Pancreas (tissue), 10 donors: ENCODE data around the gene FAM241B. TPM values are rescaled to one million over a fixed set of nuclear protein-coding genes. Genes with fewer than 3 reads are reported as not detected.

Source experiments
- ATAC-seq, 4 donors: fragments of 200-7000 bp; cut with Tn5 transposase; one replicate each; pipeline versions ENCODE4 v1.8.0 to v1.9.1; 2020; ENCODE audit warnings: mild to moderate bottlenecking in 4 of 4, moderate library complexity in 4 of 4
- DNase-seq, 6 donors: peaks; one replicate each; pipeline ENCODE4 v3.0.0-alpha.2; 2020
- FAIRE-seq: peaks from 2 replicates; lab custom pipeline; 2012; peaks lifted over from hg19 to GRCh38; lab: Jason Lieb, UNC
- H3K27ac ChIP-seq, 4 donors: fragments of 200-600 bp; sonication (generic); 1 replicate in 3 of 4; 2 replicates in 1 of 4; pipeline versions ENCODE4 v1.5.0 to v1.8.0; 2020
- H3K27me3 ChIP-seq, 4 donors: fragments of 200-600 bp; one replicate each; pipeline ENCODE4 v1.8.0; 2021
- H3K36me3 ChIP-seq, 3 donors: fragments of 200-600 bp; sonication (generic) in 1 of 3; one replicate each; pipeline versions ENCODE4 v1.5.0 to v1.8.0; 2020 to 2021
- H3K4me1 ChIP-seq, 3 donors: fragments of 200-600 bp; one replicate each; pipeline ENCODE4 v1.8.0; 2021
- H3K4me3 ChIP-seq, 4 donors: fragments of 200-600 bp; sonication (generic) in 2 of 4; one replicate each; pipeline versions ENCODE4 v1.5.0 to v1.8.0; 2020 to 2021
- H3K9me3 ChIP-seq, 4 donors: fragments of 200-600 bp; one replicate each; pipeline ENCODE4 v1.8.0; 2021
- CTCF ChIP-seq, 4 donors: fragments of 200-600 bp; sonication (generic) in 3 of 4; IDR thresholded peaks; one replicate each; pipeline versions ENCODE4 v1.5.0 to v1.8.0; 2021; ENCODE audit warnings: antibody characterized with exemption in 4 of 4
- WGBS, 2 donors: extraction: QIAGEN DNeasy Blood & Tissue Kit; methylation state at CpG; one replicate each; pipeline ENCODE4 v1.1.7; 2013; 5-methylcytosine and 5-hydroxymethylcytosine counted together
- intact Hi-C, 3 donors: fragments of 100-400 bp; cut with DNase I; formaldehyde crosslinking; loops; one replicate each; pipeline versions ENCODE4 v1.11.1 to v1.14.2; 2022
- polyA plus RNA-seq, 2 donors: library from polyadenylated mRNA; stranded (reverse); fragments of 200-250 nt; gene quantifications; one replicate each; pipeline ENCODE4 v1.2.3, GENCODE V29; 2013
- total RNA-seq, 6 donors: library from RNA; stranded (reverse); fragmentation: NEBNext Ultra II Directional in 4 of 6; extraction: Animal tissue kit (Norgen Biotek cat#: 25700) in 4 of 6; gene quantifications; one replicate each; pipeline versions ENCODE4 v1.2.1 to v1.2.4, GENCODE V29; 2021 to 2023
- donor health status: healthy with polysubstance abuse.
- donor health status: DM: no; HTN: no; CAD: no; lungs with moderate emphysema.
- donor health status: DM: no; HTN: no; CAD: no.
- donor health status: control.
- donor health status: control.
- donor health status: Bipolar disorder and iron deficiency.
- donor health status: DM: yes; HTN: yes; CAD: no.
- donor health status: DM: no; HTN: no; CAD: no.
- donor health status: DM: no; HTN: no; CAD: no.
- donor health status: DM: yes; HTN: yes; CAD: no.

The FAM241B gene
- total and polyA plus RNA-seq, 8 donors, result 2.7 to 8.4 (median 5.0) TPM

DNA sequence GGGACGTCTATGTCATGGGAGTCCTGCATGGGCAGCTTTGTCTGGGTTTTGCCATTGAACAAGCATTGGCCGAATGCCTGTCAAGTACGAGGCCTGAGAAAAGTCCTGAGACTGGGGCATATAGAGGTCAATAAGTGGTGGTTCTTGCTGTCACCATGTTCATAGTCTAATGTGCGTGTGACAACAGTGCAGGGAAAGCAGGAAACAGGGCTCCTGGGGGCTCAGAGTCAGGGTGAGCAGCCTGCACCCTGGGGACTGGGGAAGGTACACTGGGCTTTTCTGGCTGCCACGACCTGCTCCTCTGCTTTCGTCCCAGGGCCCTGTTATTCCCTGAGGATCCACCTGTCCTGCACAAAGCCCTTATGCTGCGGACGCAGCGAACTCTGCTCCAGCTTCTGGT is 21.3 kb downstream of the FAM241B start:
- no peak for FAIRE-seq
- Histone ChIP-seq H3K36me3 (no peaks in the 10 kb centered on the region), H3K9me3 (no peaks in the 10 kb centered on the region), H3K4me3 (no peak overlapping the region), H3K27me3 (no peaks in the 10 kb centered on the region), H3K4me1 (no peaks in the 10 kb centered on the region), H3K27ac (no peak overlapping the region)
- ATAC-seq, result no peak
- TF ChIP-seq CTCF (IDR thresholded peaks at IDR 0.05), result no peak
- DNase-seq, result peak in 1 of 6 donors; percentile 17
- 80 to 84% methylated on average over 9 of the region's 9 CpGs for WGBS, 2 donors
- intact Hi-C loops, result loop anchor here in 1 of 3 donors (10.0 kb wide), 1 partner anchor 273 kb away; no protein-coding TSS in a partner anchor

GRCh38 chr10:69652111-69652856 is 22.2 kb downstream of the FAM241B start:
- Histone ChIP-seq H3K4me3 (no peak overlapping the region), H3K27ac (no peak overlapping the region), H3K4me1 (no peaks in the 10 kb centered on the region), H3K27me3 (no peaks in the 10 kb centered on the region), H3K36me3 (no peaks in the 10 kb centered on the region), H3K9me3 (no peaks in the 10 kb centered on the region)
- intact Hi-C loops, result loop anchor here in 1 of 3 donors (10.0 kb wide), 1 partner anchor 273 kb away; no protein-coding TSS in a partner anchor
- no peak for TF ChIP-seq CTCF (IDR thresholded peaks at IDR 0.05)
- WGBS, 2 donors, result 83 to 84% methylated on average over 14 of the region's 14 CpGs
- DNase-seq (peak in 1 of 6 donors; percentile 53), FAIRE-seq (no peak), ATAC-seq (no peak)

DNA sequence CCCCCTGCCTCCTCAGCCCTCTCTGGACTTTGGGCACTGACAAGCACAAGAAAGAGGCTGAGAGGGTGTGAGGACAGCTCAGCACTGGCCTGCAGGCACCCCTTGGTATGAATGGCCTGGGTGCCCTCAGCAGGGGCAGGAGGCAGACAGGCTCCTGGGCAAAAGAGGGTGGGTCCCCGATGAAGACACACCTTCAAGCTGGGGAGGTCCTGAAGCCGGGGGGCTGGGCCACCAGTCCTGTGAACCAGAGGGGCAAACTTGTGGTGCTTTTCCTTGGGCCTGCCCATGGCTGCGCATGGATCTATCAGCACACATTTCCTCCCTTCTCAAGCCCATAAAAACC is 22.8 kb downstream of the FAM241B start:
- Histone ChIP-seq H3K27me3 (no peaks in the 10 kb centered on the region), H3K27ac (no peak overlapping the region), H3K4me1 (no peaks in the 10 kb centered on the region), H3K9me3 (no peaks in the 10 kb centered on the region), H3K36me3 (no peaks in the 10 kb centered on the region), H3K4me3 (no peak overlapping the region)
- intact Hi-C loops, result loop anchor here in 1 of 3 donors (10.0 kb wide), 1 partner anchor 272 kb away; no protein-coding TSS in a partner anchor
- WGBS, 2 donors, result 83 to 90% methylated on average over 3 of the region's 3 CpGs
- TF ChIP-seq CTCF (IDR thresholded peaks at IDR 0.05), result no peak
- ATAC-seq (no peak), DNase-seq (peak in 1 of 6 donors; percentile 32), FAIRE-seq (no peak)

- Histone ChIP-seq H3K4me1 (no peaks in the 10 kb centered on the region), H3K36me3 (no peaks in the 10 kb centered on the region), H3K27me3 (no peaks in the 10 kb centered on the region), H3K9me3 (no peaks in the 10 kb centered on the region), H3K27ac (no peak overlapping the region), H3K4me3 (no peak overlapping the region)
- WGBS, 2 donors, result 87 to 99% methylated on average over 6 of the region's 6 CpGs
- ATAC-seq (no peak), FAIRE-seq (no peak), DNase-seq (peak in 1 of 6 donors; percentile 32)
- no peak for TF ChIP-seq CTCF (IDR thresholded peaks at IDR 0.05)
- intact Hi-C loops, result loop anchor here in 1 of 3 donors (10.0 kb wide), 1 partner anchor 271 kb away; no protein-coding TSS in a partner anchor
These were observed 23.5 kb downstream of the FAM241B start for GRCh38 chr10:69653561-69653960.
